GM18498 (cell line): ENCODE data around the gene TEX54.

Experiments
- ATAC-seq: cut with Tn5 transposase; IDR thresholded peaks from one replicate; pipeline ENCODE4 v1.9.1; 2021; ENCODE audit warnings: mild to moderate bottlenecking, moderate library complexity; ENCODE audit not compliant: unreplicated experiment

Gene TEX54

DNA sequence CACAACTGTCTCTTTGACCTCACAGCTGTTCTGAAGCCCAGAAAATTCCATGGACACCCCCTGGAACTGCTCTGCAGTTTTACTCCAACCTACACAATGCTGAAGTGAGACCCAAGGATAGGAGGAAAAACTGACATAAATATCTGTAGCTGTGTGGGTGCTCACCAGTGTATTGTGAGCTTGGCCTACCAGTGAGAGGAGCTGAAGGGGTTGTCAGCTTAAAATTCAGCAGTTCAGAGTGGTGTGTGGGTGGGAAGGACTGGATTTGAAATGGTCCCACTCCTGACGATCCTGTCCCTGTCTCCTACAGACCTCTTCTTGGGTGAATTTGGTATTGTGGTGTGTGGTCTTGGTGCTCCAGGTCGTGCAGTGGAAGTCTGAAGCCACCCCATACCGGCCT, 43.1 kb downstream of the TEX54 start:
- ATAC-seq: no peak

DNA sequence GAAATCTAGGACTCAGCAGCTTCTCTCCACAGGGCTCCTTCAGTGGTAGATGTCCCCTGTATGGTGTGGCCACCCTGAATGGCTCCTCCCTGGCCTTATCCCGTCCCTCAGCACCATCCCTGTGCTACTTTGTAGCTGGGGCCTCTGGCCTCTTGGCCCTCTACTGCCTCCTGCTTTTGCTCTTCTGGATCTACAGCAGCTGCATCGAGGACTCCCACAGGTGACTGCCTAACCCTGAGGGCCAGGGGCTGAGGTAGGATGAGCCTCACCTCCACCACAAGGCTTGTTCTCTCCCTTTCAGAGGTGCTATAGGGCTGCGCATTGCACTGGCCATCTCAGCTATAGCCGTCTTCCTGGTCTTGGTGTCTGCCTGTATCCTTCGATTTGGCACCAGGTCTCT, 43.6 kb downstream of the TEX54 start:
- no peak for ATAC-seq

DNA sequence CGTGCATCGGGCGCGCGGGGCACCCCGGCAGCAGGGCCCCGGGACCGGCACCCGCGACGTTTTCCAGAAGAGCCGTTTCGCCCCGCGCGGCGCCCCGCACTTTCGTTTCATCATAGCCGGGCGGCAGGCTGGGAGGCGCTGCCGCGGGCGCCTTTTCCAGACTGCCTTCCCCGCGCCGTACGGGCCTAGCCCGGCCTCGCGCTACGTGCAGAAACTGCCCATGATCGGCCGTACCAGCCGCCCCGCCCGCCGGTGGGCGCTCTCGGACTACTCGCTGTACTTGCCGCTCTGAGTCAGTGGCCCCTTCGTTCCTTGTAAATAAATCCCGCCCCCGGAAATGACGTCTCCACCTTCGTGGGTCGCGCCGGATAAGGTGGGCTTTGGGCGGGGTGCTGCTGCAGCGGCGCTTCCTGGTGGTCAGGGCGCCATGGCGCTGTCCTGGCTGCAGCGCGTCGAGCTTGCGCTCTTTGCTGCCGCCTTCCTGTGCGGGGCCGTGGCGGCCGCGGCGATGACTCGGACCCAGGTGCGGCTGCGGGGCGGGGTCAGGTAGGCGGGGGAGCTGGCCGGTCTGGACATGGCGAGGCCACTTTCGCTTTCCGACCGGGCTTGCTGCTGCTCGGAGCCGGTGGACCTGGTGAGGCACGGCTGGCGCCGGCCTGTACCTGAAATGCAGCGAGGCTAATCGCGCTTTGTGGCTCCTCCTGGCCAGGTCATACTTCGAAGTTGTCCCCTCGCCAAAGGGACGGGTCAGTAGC, 45.5 kb downstream of the TEX54 start, which contains the start of gene TMEM179B:
TSS of gene TMEM179B (plus strand) at position 398 of the 755 bp plus-strand sequence. CDS start at position 428, 30 bp downstream.
- peak; percentile 72 for ATAC-seq

DNA sequence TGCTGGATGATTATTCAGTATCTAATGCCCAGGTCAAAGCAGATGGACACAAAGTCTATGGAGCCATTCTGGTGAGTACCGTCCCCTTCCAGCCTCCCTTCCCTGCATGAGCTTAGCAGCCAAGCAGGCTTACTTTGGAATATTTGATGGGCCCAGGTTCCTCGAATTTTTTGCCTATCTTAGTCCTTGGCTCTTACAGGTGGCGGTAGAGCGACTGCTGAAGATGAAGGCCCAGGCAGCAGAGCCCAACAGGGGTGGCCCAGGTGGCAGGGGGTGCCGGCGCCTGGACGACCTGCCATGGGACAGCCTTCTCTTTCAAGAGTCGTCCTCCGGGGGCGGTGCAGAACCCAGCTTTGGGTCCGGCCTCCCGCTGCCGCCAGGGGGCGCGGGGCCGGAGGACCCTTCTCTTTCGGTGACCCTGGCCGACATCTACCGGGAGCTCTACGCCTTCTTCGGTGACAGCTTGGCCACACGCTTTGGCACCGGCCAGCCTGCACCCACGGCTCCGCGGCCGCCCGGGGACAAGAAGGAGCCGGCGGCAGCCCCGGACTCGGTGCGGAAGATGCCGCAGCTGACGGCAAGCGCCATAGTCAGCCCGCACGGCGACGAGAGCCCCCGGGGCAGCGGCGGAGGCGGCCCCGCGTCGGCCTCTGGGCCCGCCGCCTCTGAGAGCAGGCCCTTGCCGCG, 46.2 kb downstream of the TEX54 start:
- ATAC-seq: peak; percentile 73

DNA sequence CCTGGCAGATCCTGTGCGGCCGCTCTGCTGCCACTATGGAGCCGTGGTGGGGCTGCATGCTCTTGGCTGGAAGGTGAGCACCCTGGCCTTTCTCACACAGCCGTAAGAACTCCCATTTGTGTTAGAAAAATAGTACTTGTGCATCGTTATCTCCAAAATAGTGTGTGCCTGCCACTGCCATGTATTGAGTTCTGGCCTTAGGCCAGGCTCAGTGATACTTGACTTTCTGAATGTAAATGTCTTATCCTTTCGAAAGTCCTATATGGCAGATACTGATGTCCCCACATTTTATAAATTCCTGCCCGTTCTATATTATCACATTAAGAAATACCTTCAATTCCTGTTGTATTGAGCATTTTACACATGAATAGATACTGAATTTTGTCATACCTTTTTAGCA, 49.9 kb downstream of the TEX54 start:
- ATAC-seq: no peak
